PC-9 (cell line): ENCODE data around the gene MEF2C. TPM values are rescaled to one million over a fixed set of nuclear protein-coding genes. Genes with fewer than 3 reads are reported as not detected.
"Not testable (repeated sequence)": the region's sequence is repeated elsewhere in the genome, so short reads cannot be mapped to it uniquely, and the experiment has no call there.

Source experiments
- BruUV-seq: library from RNA; stranded (reverse); fragments of 400-500 nt; replicated peaks from 2 replicates; lab custom pipeline; 2021; lab: Mats Ljungman, UMichigan
- CTCF ChIA-PET: fragments of 300-600 bp; sonication (Branson Sonifier 250); formaldehyde crosslinking; loops from one replicate; lab custom pipeline; 2022; ENCODE audit warnings: antibody characterized with exemption; lab: Charles Lee
- POLR2A ChIA-PET: fragments of 300-600 bp; sonication (Branson Sonifier 250); formaldehyde crosslinking; loops from one replicate; lab custom pipeline; 2022; ENCODE audit warnings: antibody characterized with exemption; ENCODE audit not compliant: unreplicated experiment; lab: Charles Lee
- DNase-seq, 2 experiments: peaks; one replicate each; pipeline versions ENCODE4 v3.0.0 to v3.0.0-alpha.2; 2015 to 2022; ENCODE audit warnings: mixed read lengths in 1 of 2
- H2AFZ ChIP-seq: fragments of 200-600 bp; sonication (generic); 2 replicates; pipeline ENCODE4 v1.8.1; 2017; ENCODE audit warnings: antibody characterized with exemption
- H3F3A ChIP-seq: fragments of 200-600 bp; sonication (generic); 2 replicates; pipeline ENCODE4 v1.8.1; 2017; ENCODE audit warnings: antibody characterized with exemption, mild to moderate bottlenecking, low read depth; ENCODE audit not compliant: insufficient read depth
- H3K27ac ChIP-seq: fragments of 200-600 bp; sonication (generic); 2 replicates; pipeline ENCODE4 v1.6.1; 2016; ENCODE audit warnings: mixed run types
- H3K27me3 ChIP-seq: fragments of 200-600 bp; sonication (generic); 2 replicates; pipeline ENCODE4 v1.6.1; 2016; ENCODE audit warnings: low read depth, mixed run types; ENCODE audit not compliant: insufficient read depth
- H3K36me3 ChIP-seq: fragments of 200-600 bp; sonication (generic); 2 replicates; pipeline ENCODE4 v1.6.1; 2016; ENCODE audit warnings: low read depth, mixed run types
- H3K4me1 ChIP-seq: fragments of 200-600 bp; sonication (generic); replicated peaks from 2 replicates; pipeline ENCODE4 v1.6.1; 2016; ENCODE audit warnings: mixed run types; ENCODE audit not compliant: insufficient read depth
- H3K4me2 ChIP-seq: fragments of 200-600 bp; sonication (generic); 2 replicates; pipeline ENCODE4 v1.6.1; 2017; ENCODE audit warnings: mixed run types
- H3K4me3 ChIP-seq: fragments of 200-600 bp; sonication (generic); 2 replicates; pipeline ENCODE4 v1.6.1; 2016; ENCODE audit warnings: mixed run types
- H3K79me2 ChIP-seq: fragments of 200-600 bp; sonication (generic); 2 replicates; pipeline ENCODE4 v1.6.1; 2017; ENCODE audit warnings: low read depth, mixed run types
- H3K9me2 ChIP-seq: fragments of 200-600 bp; sonication (generic); 2 replicates; pipeline ENCODE4 v1.8.1; 2017; ENCODE audit warnings: mild to moderate bottlenecking; ENCODE audit not compliant: insufficient read depth
- H3K9me3 ChIP-seq: fragments of 200-600 bp; sonication (generic); 2 replicates; pipeline ENCODE4 v1.8.1; 2016; ENCODE audit warnings: low read depth; ENCODE audit not compliant: insufficient read depth
- H4K20me1 ChIP-seq: fragments of 200-600 bp; sonication (generic); 2 replicates; pipeline ENCODE4 v1.8.1; 2017; ENCODE audit not compliant: insufficient read depth
- CTCF ChIP-seq: fragments of 200-600 bp; sonication (generic); conservative IDR thresholded peaks from 2 replicates; pipeline ENCODE4 v1.6.1; 2017; ENCODE audit warnings: mixed run types, antibody characterized with exemption, mild to moderate bottlenecking, moderate library complexity
- EZH2 ChIP-seq: fragments of 200-600 bp; sonication (generic); IDR thresholded peaks from 2 replicates; pipeline ENCODE4 v1.8.0; 2017; ENCODE audit warnings: antibody characterized with exemption, low read depth
- intact Hi-C: fragments of 100-400 bp; cut with micrococcal nuclease; formaldehyde crosslinking; loops from one replicate; pipeline ENCODE4 v1.10.0; 2022; ENCODE audit not compliant: unreplicated experiment
- total RNA-seq: library from RNA; stranded (reverse); gene quantifications from 2 replicates; pipeline ENCODE4 v1.2.3, GENCODE V29; 2021

The MEF2C gene
- total RNA-seq, 1 experiment from 2014 or later = 2.5 TPM

- H3K4me1 ChIP-seq = no peaks in the 10 kb centered on the region
- no peaks in the 10 kb centered on the region for H4K20me1 ChIP-seq
- TF ChIP-seq CTCF (no peak), EZH2 (no peak)
- no peaks in the 10 kb centered on the region for H3K36me3 ChIP-seq
- H3K79me2 ChIP-seq = no peaks in the 10 kb centered on the region
- no peak overlapping the region for H3K4me3 ChIP-seq
- no peaks in the 10 kb centered on the region; the same call in 1 of the 2 replicates for H3K9me2 ChIP-seq
- CTCF ChIA-PET = no interaction called here
- POLR2A ChIA-PET = interaction anchor here (0.6 kb wide), 1 partner anchor 13 kb away, joined by 5 read pairs; no protein-coding TSS in a partner anchor
- no peaks in the 10 kb centered on the region for H3K27me3 ChIP-seq
- intact Hi-C loops = no loop called here
- no peaks in the 10 kb centered on the region for H3K9me3 ChIP-seq
- no TSS peak for BruUV-seq
- no peak for DNase-seq
- no peak overlapping the region for H2AFZ ChIP-seq
- no peak overlapping the region for H3K4me2 ChIP-seq
- H3K27ac ChIP-seq = no peak overlapping the region
- H3F3A ChIP-seq = no peaks in the 10 kb centered on the region
Measured at GRCh38 chr5:88925692-88926490, 42.9 kb upstream of the MEF2C start.

GRCh38 chr5:88924330-88924657 is 41.3 kb upstream of the MEF2C start:
- Histone ChIP-seq H3K79me2 (no peaks in the 10 kb centered on the region), H3K9me2 (no peaks in the 10 kb centered on the region), H3K9me3 (no peaks in the 10 kb centered on the region), H3K4me2 (no peak overlapping the region), H3K36me3 (no peaks in the 10 kb centered on the region), H2AFZ (no peak overlapping the region), H3K4me1 (no peaks in the 10 kb centered on the region), H3F3A (no peaks in the 10 kb centered on the region), H3K4me3 (no peak overlapping the region), H4K20me1 (no peaks in the 10 kb centered on the region), H3K27ac (no peak overlapping the region), H3K27me3 (no peaks in the 10 kb centered on the region)
- no TSS peak for BruUV-seq
- CTCF ChIA-PET = no interaction called here
- intact Hi-C loops = no loop called here
- no peak for DNase-seq
- no peak for TF ChIP-seq CTCF
- TF ChIP-seq EZH2 = no peak
- POLR2A ChIA-PET = no interaction called here

GRCh38 chr5:88923623-88924329 is 40.8 kb upstream of the MEF2C start:
- H3K27ac ChIP-seq = no peak overlapping the region
- ChIA-PET POLR2A (no interaction called here), CTCF (no interaction called here)
- H3K36me3 ChIP-seq = no peaks in the 10 kb centered on the region
- H3K9me3 ChIP-seq = no peaks in the 10 kb centered on the region
- H3K4me1 ChIP-seq = no peaks in the 10 kb centered on the region
- no peaks in the 10 kb centered on the region for H3F3A ChIP-seq
- H2AFZ ChIP-seq = no peak overlapping the region
- no peaks in the 10 kb centered on the region for H4K20me1 ChIP-seq
- TF ChIP-seq CTCF = no peak
- TF ChIP-seq EZH2 = no peak
- intact Hi-C loops = no loop called here
- no TSS peak for BruUV-seq
- no peaks in the 10 kb centered on the region for H3K9me2 ChIP-seq
- no peaks in the 10 kb centered on the region for H3K79me2 ChIP-seq
- H3K4me2 ChIP-seq = no peak overlapping the region
- no peak for DNase-seq
- no peak overlapping the region for H3K4me3 ChIP-seq
- H3K27me3 ChIP-seq = no peaks in the 10 kb centered on the region

GRCh38 chr5:88912743-88913142 is 29.8 kb upstream of the MEF2C start:
- H3F3A ChIP-seq, H3K36me3 ChIP-seq, intact Hi-C loops, H3K4me2 ChIP-seq, H2AFZ ChIP-seq, H3K4me3 ChIP-seq, H4K20me1 ChIP-seq, H3K9me3 ChIP-seq, H3K9me2 ChIP-seq, H3K27ac ChIP-seq, H3K79me2 ChIP-seq, BruUV-seq, H3K4me1 ChIP-seq, CTCF ChIA-PET, DNase-seq, H3K27me3 ChIP-seq: not testable (repeated sequence)
- POLR2A ChIA-PET = interaction anchor here (0.7 kb wide), 1 partner anchor 13 kb away, joined by 5 read pairs; no protein-coding TSS in a partner anchor

- H3K79me2 ChIP-seq, CTCF ChIA-PET, intact Hi-C loops, H3K27me3 ChIP-seq, H3K9me2 ChIP-seq, POLR2A ChIA-PET, H2AFZ ChIP-seq, H3K27ac ChIP-seq, H3K4me2 ChIP-seq, DNase-seq, BruUV-seq, H3K9me3 ChIP-seq, H3K4me3 ChIP-seq, H4K20me1 ChIP-seq, H3K4me1 ChIP-seq, H3F3A ChIP-seq, H3K36me3 ChIP-seq: not testable (repeated sequence)
Measured at GRCh38 chr5:88911059-88911572, 28.1 kb upstream of the MEF2C start.
